Measurements from ENCODE around the gene FOXRED1. TPM values are rescaled to one million over a fixed set of nuclear protein-coding genes. Genes with fewer than 3 reads are reported as not detected.

FOXRED1 gene
- total and polyA plus RNA-seq, 2 donors (not counting 1 experiment from before 2014, with no cell fraction given) = 26.1 to 46.0 TPM

DNA sequence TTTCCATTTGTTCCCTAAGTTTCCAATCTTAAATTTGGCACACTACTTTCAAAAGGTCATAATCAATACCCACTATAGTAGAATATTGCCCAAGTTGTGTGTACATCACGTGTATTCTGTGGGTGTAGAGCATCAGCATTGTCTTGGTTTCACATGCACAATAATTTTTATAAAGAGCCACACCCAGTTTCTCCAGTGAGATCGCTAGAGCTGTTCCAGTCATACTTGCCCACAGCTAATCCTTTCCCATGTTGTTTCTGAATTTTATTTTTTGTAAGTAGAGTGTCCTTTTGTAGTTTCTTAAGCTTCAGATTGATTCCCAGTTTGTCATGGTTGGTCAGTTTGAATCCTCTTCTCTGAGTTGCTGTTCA lies 43.7 kb upstream of the FOXRED1 start:
- no peak overlapping the region for H3K4me3 Mint-ChIP-seq
- H3K27ac Mint-ChIP-seq = no peak overlapping the region
- WGBS (ENCODE audit: insufficient coverage) = no CpG with 5 or more reads among the region's 2 CpGs
- Histone ChIP-seq H3K36me3 (replicated peaks in 1 of 2; ENCODE audit: control extremely low read depth in 1 of 2, control insufficient read depth in 1 of 2, extremely low read depth in 1 of 2, insufficient read depth in 2 of 2, low read length in 1 of 2) (peaks cover 7% of the 10 kb centered on the region in 2 experiments), H3K4me3 (ENCODE audit: control extremely low read depth in 1 of 5, extremely low read depth in 1 of 5, insufficient read depth in 1 of 5, low read depth in 2 of 5, low read length in 4 of 5) (no peak overlapping the region), H3K27me3 (replicated peaks in 1 of 4; ENCODE audit: control extremely low read depth in 1 of 4, control insufficient read depth in 3 of 4, insufficient read depth in 4 of 4, low read length in 3 of 4) (no peaks in the 10 kb centered on the region), H3K9me3 (ENCODE audit: control extremely low read depth in 1 of 3, control insufficient read depth in 2 of 3, insufficient read depth in 1 of 3, low read length in 2 of 3) (peaks cover 0 to 12% (median 0%) of the 10 kb centered on the region in 3 donors), H2AFZ (ENCODE audit: insufficient read depth, low read depth, low read length, poor library complexity, severe bottlenecking) (no peak overlapping the region), H3K9ac (ENCODE audit: low read length) (no peak overlapping the region), H4K20me1 (ENCODE audit: control insufficient read depth, insufficient read depth, low read length, poor library complexity, severe bottlenecking) (no peaks in the 10 kb centered on the region), H3K4me1 (ENCODE audit: control insufficient read depth in 2 of 2, insufficient read depth in 2 of 2, low read length in 2 of 2) (no peaks in the 10 kb centered on the region), H3K4me2 (replicated peaks; ENCODE audit: low read depth, low read length, poor library complexity, severe bottlenecking) (no peak overlapping the region), H3K79me2 (ENCODE audit: control insufficient read depth, insufficient read depth, low read length) (peaks cover 23% of the 10 kb centered on the region), H3K27ac (ENCODE audit: low read length in 2 of 2) (no peak overlapping the region)
- no peaks in the 10 kb centered on the region for H3K27me3 Mint-ChIP-seq
- no peak for ATAC-seq (ENCODE audit: low read depth)
- DNase-seq = no peak
- CTCF ChIA-PET = no interaction called here
- H3K9me3 Mint-ChIP-seq (ENCODE audit: insufficient read depth) = peaks cover 2% of the 10 kb centered on the region
- POLR2A ChIA-PET = no interaction called here
- TF ChIP-seq, protein P1, sequence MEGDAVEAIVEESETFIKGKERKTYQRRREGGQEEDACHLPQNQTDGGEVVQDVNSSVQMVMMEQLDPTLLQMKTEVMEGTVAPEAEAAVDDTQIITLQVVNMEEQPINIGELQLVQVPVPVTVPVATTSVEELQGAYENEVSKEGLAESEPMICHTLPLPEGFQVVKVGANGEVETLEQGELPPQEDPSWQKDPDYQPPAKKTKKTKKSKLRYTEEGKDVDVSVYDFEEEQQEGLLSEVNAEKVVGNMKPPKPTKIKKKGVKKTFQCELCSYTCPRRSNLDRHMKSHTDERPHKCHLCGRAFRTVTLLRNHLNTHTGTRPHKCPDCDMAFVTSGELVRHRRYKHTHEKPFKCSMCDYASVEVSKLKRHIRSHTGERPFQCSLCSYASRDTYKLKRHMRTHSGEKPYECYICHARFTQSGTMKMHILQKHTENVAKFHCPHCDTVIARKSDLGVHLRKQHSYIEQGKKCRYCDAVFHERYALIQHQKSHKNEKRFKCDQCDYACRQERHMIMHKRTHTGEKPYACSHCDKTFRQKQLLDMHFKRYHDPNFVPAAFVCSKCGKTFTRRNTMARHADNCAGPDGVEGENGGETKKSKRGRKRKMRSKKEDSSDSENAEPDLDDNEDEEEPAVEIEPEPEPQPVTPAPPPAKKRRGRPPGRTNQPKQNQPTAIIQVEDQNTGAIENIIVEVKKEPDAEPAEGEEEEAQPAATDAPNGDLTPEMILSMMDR (IDR thresholded peaks at IDR 0.05) = no peak
- no peak for TF ChIP-seq EZH2 (IDR thresholded peaks at IDR 0.05; ENCODE audit: borderline replicate concordance, insufficient read depth, low read depth, low read length, poor library complexity, severe bottlenecking)
- H3K4me1 Mint-ChIP-seq = no peaks in the 10 kb centered on the region
- intact Hi-C loops (cut with micrococcal nuclease) = no loop called here

DNA sequence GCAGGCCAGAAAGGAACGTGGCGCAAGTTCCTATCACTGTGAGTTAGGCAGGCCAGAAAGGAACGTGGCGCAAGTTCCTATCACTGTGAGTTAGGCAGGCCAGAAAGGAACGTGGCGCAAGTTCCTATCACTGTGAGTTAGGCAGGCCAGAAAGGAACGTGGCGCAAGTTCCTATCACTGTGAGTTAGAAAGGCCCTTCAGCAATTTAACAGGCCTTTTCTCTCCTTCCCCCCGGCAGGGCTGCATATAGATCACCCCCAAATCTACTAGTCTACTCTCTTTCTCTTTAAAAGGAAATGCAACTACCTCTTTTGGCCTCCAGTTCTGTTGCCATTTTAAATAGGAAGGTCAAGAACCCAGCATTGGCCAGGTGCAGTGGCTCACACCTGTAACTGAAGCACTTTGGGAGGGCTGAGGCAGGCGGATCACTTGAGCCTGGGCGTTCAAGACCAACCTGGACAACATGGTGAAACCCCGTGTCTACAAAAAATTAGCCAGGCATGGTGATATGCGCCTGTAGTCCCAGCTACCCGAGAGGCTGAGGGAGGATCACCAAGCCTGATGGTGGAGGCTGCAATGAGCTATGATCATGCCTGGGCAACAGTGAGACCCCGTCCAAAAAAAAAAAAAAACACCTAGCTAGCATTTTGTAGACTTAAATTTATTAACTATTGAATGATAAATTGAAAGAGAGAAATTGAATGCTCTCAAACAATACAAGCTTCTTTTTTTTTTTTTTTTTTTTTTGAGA lies 42.4 kb upstream of the FOXRED1 start:
- WGBS (ENCODE audit: insufficient coverage) = 96% methylated on average over 6 of the region's 15 CpGs
- Histone ChIP-seq H3K79me2 (ENCODE audit: control insufficient read depth, insufficient read depth, low read length) (peaks cover 15% of the 10 kb centered on the region), H3K4me2 (replicated peaks; ENCODE audit: low read depth, low read length, poor library complexity, severe bottlenecking) (no peak overlapping the region), H3K4me1 (ENCODE audit: control insufficient read depth in 2 of 2, insufficient read depth in 2 of 2, low read length in 2 of 2) (no peaks in the 10 kb centered on the region), H3K27me3 (replicated peaks in 1 of 4; ENCODE audit: control extremely low read depth in 1 of 4, control insufficient read depth in 3 of 4, insufficient read depth in 4 of 4, low read length in 3 of 4) (no peaks in the 10 kb centered on the region), H3K4me3 (ENCODE audit: control extremely low read depth in 1 of 5, extremely low read depth in 1 of 5, insufficient read depth in 1 of 5, low read depth in 2 of 5, low read length in 4 of 5) (no peak overlapping the region), H4K20me1 (ENCODE audit: control insufficient read depth, insufficient read depth, low read length, poor library complexity, severe bottlenecking) (no peaks in the 10 kb centered on the region), H3K9ac (ENCODE audit: low read length) (no peak overlapping the region), H3K9me3 (ENCODE audit: control extremely low read depth in 1 of 3, control insufficient read depth in 2 of 3, insufficient read depth in 1 of 3, low read length in 2 of 3) (peaks cover 0 to 12% (median 0%) of the 10 kb centered on the region in 3 donors), H3K36me3 (replicated peaks in 1 of 2; ENCODE audit: control extremely low read depth in 1 of 2, control insufficient read depth in 1 of 2, extremely low read depth in 1 of 2, insufficient read depth in 2 of 2, low read length in 1 of 2) (peaks cover 7% of the 10 kb centered on the region in 2 experiments), H2AFZ (ENCODE audit: insufficient read depth, low read depth, low read length, poor library complexity, severe bottlenecking) (no peak overlapping the region), H3K27ac (ENCODE audit: low read length in 2 of 2) (no peak overlapping the region)
- H3K27ac Mint-ChIP-seq = no peak overlapping the region
- intact Hi-C loops (cut with micrococcal nuclease) = no loop called here
- DNase-seq (no peak), ATAC-seq (ENCODE audit: low read depth) (no peak)
- no peaks in the 10 kb centered on the region for H3K27me3 Mint-ChIP-seq
- H3K4me3 Mint-ChIP-seq = no peak overlapping the region
- TF ChIP-seq, protein P1 (IDR thresholded peaks at IDR 0.05) = no peak
- no peak for TF ChIP-seq EZH2 (IDR thresholded peaks at IDR 0.05; ENCODE audit: borderline replicate concordance, insufficient read depth, low read depth, low read length, poor library complexity, severe bottlenecking)
- CTCF ChIA-PET = no interaction called here
- H3K9me3 Mint-ChIP-seq (ENCODE audit: insufficient read depth) = peaks cover 2% of the 10 kb centered on the region
- H3K4me1 Mint-ChIP-seq = no peaks in the 10 kb centered on the region
- POLR2A ChIA-PET = no interaction called here
